CD4-positive, alpha-beta T cell treated with Interleukin-21 for 1 hour (primary cell): ENCODE data around the gene HINT2.

Source experiments
- DNase-seq: peaks from one replicate; pipeline ENCODE4 v3.0.0-alpha.2; 2020

Gene HINT2

DNA sequence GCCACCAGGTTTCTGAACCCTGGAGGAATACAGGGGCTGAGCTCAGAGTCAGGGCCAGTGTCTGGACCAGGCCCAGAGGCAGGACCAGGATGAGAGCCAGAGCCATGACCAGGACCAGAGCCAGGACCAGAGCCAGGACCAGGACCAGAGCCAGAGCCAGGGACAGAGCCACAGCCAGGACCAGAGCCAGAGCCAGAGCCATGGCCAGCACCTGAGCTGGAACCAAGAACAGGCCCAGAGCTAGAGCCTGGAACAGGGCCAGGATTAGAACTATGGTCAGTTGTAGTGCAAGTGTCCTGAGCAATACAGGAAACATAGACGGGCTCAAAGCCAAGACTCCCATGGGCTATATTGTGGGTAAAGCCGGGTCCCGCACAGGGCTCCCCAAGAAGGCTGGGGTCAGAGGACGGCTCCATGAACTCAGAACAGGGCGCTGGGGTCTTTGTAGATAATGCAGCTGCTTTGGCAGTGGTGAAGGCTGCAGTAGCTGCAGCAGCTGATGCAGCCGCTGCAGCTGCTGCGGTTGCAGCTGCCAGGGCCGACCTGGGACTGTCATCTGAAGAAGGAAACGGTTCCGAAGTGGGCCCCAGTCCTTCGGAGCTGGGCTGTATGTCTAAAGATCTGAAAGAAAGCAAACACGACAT lies 3.3 kb downstream of the HINT2 start:
- no peak for DNase-seq

DNA sequence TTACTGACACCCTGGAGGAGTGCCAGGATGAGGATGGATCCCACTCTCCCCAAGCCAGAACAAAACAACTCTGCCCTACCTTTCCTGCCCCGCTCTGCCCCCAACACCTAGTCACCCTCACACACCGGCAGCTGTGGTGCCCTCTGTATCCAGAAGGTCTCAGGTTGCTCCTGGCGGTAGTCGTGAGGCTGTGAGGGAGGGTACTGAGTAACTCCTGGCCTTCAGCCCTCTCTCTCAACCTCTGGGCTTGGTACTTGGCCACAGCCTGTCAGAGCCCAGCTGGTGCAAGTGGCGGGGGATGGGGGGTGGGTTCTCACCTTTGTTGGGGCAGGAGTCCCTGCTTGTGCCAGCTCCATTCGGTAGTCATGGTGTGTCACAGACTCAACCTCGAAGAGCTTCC lies 4.7 kb downstream of the HINT2 start:
- DNase-seq: no peak

DNA sequence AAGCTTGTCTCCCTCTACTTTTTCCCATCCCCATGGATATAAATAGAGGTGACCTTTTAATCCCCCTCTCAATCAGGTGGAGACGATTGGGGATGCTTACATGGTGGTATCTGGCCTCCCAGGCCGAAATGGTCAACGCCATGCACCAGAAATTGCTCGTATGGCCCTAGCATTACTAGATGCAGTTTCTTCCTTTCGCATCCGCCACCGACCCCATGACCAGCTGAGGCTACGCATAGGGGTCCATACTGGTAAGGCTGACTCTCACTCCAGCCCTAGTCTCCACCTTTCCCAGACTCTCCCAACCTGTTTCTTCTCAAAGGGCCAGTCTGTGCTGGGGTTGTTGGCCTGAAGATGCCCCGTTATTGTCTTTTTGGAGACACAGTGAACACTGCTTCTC lies 6.4 kb downstream of the HINT2 start:
- DNase-seq: no peak

DNA sequence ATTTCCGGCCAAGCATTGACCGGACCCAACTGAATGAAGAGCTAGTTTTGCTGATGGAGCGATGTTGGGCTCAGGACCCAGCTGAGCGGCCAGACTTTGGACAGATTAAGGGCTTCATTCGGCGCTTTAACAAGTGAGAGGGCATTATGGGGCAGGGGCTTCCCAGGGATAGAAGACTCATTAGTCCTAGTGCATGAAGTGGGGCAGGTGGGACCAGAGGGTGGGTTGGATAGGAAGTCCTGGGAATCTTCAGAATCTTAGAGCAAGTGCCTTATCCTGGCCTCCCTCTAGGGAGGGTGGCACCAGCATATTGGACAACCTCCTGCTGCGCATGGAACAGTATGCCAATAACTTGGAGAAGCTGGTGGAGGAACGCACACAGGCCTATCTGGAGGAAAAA lies 8.7 kb downstream of the HINT2 start:
- no peak for DNase-seq

DNA sequence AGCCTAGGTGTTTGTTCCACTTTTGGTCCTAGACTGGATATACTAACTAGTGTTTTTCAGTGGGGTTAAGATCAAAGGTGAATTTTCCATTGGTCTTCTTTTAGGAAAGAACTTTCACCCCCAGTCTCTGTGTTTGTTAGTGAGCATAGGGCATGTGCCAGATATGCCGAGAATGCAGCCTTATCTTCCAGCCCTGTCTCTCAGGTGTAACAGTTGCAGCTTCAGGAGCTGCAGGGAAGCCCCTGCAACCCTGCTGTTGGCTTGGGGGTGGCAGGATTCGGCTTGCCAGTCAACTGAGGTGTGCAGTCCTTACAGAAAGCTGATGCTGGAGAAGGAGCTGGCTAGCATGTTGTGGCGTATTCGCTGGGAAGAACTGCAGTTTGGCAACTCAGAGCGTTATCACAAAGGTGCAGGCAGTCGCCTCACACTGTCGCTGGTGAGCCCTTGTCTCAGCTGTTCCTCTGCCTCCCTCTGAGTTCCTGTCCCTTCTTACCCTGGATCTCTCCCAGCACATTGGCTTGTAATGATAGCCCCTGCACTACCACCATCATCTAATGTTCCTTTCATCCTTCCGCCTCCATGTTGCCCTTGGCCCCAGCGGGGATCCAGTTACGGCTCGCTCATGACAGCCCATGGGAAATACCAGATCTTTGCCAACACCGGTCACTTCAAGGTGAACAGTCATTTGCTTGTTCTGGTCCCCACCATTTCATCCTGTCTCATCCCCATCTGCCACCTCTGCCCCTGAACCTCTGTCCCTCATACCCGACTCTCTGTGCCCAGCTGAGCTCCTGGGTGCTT lies 13.3 kb downstream of the HINT2 start:
- no peak for DNase-seq

DNA sequence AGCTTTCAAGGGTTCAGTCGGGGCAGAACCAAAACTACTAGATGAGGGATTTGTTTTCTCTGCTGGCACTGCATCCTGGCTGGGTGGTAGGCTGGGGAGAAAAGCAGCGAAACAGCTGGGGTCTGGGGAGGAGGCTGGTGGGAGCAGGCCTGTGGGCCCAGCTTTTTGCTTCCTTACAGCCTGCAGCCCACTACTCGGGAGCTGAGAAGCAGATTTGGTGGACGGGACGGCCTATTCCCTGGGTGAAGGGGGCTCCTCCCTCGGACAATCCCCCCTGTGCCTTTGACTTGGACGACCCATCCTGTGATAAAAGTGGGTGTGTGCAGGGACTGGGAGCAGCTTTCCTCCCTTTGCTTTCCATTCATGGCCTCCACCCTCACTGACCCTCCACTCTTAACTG lies 14.3 kb downstream of the HINT2 start:
- DNase-seq: no peak

DNA sequence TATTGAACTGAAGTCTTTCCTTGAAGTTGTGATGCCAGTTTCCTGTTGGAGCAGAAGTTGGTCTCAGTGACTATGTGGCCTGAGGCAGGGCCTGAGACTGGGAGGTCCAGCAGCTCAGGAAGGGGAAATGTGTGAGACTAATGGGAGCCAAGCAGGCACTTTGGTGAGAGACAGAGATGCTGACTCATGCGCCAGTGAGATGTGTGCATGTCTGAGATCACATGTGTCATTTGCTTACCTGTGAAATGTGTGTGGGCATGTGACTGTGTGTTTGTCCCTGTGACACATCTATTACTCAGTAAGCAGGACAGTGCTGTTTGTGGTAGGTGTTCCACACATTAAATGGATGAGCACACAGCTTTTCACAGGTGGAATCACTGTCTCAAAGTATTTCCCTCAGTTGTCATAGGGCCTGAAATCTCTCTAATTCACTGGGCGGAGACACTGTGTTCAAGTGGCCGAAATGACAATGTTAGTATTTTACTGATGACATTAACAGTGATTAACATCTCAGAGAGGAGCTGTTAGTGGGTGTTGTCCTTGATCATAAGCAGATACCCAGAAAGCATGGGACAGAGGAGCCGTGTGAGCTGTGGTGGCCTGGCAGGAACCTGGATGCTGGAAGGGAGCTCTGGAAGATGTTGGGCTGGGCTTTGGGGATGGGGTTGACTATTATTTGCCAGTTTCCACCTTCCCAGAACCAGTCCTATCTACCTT lies 16.0 kb downstream of the HINT2 start:
- DNase-seq: no peak

DNA sequence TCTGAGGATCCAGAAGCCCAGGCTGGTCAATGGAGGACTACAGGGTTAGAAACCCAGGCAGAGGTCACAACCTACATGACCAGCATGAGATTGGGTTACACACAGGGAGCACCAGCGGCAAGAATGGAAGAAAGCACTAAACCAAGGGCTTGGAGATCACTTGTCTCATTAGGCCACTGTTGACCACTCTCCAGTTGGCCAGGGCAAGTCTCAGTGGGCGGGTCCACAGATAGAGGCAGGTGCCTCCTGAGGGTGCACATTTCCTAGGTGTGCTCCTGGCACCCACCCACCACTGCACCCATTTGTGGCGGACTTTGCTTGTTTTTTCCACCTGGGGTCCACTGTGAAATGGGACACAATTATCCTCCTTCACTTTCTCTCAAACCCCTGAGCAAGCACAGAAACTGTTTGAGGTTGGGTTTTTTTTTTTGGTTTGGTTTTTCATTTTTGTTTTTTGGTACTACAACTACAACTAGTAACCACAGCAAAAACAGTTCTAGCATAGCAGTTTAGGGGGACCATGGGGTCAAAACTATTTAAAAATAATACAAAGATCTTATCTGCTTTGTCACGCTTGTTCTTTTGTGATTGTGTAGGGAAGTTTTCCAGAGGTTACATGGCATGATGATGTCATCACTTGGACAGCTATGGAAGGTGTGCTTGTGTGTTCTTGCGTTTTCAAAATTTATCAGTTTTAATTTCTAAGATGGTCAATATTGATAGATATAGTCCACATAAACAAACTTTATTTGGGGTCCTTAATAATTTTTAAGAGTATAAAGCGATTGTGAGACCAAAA lies 17.3 kb downstream of the HINT2 start:
- DNase-seq: no peak

DNA sequence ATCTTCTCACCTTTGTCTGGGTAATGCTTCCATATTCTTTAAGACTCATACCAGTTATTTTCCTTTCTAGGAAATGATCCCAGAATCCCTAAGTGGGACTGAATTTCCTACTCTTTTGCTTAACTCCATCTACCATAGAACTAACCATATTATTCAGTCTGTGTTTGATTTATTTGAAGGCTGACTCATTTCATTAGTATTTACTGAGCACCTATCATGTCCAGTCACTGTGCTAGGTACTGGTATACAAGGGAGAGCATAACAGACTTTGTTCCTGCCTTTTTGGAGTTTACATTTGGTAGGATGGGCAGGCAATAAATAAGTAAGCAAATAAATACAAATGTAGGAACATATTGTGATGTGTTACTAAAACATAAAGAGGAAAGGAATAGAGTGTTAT lies 19.1 kb downstream of the HINT2 start:
- DNase-seq: no peak

DNA sequence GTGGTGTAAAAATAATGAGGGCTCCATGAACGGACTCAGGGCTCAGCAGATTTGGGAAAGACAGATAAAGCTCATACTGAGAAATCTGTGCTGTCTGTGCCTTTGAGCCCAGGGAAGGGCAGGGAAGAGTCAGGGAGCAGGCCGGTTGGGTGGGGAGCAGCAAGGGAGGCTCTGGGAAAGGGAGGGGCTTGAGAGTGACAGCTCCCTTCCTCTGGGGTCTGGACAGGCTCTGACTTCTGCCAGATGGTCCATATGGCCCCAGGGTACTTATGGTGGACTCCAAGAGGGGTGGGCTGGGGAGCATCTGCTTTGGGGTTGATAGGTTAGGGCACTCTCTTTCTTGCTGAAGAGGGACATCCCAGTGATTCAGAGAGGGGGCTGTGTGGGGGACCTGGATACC lies 21.4 kb downstream of the HINT2 start:
- DNase-seq: no peak

DNA sequence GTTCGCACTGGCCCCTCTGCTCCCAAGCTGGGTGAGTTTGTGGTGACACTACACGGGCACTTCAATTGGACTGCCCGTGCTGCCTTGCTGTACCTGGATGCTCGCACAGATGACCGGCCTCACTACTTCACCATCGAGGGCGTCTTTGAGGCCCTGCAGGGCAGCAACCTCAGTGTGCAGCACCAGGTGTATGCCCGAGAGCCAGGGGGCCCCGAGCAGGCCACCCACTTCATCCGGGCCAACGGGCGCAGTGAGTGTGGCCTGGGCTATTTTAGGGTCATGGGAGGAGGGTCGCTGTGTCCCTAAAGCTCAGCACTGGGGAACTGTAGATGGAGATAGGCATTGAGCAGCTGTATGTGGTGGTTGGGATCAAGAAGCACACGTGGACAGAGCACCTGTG lies 22.0 kb downstream of the HINT2 start:
- no peak for DNase-seq

DNA sequence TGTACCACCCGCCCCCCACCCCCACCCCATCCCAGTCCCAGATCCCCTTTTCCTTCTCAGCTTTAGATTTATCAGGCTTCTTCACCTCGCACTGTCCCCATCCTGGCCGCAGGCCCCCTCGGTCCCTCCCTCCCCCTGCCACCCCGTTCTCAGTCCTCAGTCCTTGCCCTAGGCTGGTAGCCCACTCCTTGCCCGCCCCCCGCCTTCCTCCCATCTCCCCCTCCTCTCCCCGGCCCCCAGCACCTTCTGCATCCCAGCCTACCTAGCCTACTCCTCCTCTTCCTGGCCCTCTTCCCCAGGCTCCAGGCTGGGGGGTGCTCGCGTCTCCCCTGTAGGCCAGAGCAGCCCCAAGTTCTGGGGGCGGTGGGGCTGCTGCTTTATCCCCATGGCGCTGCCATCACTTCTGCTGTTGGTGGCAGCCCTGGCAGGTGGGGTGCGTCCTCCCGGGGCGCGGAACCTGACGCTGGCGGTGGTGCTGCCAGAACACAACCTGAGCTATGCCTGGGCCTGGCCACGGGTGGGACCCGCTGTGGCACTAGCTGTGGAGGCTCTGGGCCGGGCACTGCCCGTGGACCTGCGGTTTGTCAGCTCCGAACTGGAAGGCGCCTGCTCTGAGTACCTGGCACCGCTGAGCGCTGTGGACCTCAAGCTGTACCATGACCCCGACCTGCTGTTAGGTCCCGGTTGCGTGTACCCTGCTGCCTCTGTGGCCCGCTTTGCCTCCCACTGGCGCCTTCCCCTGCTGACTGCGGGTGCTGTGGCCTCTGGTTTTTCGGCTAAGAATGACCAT lies 22.6 kb downstream of the HINT2 start:
- no peak for DNase-seq

DNA sequence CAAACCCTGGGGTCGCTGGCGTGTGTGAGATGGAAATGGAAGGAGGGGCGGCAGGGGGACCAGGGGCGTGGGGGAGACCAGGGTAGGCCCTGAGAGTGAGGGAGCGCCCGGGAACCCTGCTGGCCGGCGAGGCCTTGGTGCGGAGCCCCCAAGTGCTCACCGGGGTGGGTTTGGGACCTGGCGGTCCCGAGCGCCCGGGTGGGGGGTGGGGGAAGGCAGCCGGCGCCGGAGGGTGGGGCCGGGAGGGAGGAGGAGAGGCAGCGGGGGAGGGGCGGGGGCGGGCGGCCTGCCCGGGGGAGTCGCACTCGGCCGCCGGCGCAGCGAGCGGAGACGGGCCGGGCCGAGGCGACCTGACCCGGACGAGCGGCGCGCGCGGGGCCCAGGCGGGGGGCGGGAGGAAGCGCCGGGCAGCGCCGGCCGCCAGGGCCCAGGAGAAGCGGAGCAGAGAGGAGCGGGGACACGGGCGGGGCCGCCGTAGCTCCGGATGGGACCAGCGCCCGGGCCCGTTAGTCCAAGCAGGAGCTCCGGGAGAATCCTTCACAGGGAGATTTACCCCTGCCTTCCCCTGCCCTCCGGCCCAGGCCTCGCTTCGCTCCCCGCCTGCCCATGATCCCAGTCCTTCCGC lies 23.4 kb downstream of the HINT2 start, which contains the start of gene NPR2:
Gene NPR2 (plus strand): TSS at position 295 of the 625 bp plus-strand sequence. CDS start 818 bp downstream, outside the sequence.
- DNase-seq: no peak

DNA sequence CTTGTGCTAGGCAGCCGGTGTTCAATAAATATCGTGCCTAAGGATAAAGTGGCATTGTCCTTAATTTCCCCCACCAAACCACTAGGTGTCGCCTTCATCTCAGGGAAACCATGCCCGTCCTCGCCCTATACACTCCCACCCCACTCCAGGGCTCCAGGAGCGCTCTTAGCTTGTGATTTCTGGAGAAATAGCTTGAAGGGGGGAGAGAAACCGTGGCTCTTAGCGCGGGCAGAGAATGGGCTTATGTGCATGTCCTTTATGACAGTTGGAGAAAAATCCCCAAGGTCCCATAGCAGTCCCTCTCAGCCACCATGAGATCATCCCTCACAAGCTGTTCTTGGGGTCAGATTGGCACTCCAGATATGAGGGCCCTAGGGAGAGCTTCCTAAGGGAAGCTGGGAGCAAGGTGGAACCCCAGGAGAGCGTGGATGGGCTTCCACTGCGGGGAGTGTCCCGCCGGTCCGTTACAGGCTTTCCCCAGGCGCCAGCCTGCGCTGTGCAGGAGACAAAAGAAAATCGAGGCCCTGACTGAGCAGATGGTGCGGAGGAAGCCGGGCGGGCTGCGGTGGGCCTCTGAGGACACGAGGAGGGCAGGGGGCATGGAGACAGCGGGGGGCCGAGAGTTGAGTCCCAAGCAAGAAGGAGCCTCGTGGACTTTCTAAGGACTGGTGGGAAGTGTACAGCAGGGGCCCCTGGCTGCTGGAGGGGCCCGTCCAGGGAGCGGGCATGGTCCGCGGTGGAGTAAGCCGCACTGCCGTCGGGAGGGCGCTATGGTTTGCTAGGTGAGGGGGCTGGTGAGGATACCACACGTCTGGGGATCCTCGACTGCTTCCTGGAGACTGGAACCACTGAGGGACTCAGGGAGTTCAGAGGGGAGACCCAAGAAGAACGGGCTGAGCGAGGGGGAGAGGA lies 24.2 kb downstream of the HINT2 start:
- peak; percentile 75 for DNase-seq

DNA sequence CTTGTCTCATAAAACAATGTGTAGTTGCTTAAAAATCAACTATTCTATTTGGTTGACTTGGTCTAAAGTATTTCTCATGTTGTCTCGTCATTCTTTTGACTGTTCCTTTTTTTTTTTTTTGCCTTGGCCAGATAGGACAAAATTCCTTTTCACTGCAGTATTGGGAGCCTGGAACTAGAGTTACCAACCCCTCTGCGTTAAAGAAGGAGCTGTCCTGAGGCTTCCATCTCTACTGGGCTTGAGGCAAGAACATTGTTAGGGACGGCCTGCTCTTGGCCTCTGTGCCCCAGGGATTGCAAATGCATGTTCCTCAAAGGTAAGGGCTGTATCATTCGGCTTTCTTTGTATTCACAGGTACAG lies 24.8 kb downstream of the HINT2 start:
- DNase-seq: no peak

DNA sequence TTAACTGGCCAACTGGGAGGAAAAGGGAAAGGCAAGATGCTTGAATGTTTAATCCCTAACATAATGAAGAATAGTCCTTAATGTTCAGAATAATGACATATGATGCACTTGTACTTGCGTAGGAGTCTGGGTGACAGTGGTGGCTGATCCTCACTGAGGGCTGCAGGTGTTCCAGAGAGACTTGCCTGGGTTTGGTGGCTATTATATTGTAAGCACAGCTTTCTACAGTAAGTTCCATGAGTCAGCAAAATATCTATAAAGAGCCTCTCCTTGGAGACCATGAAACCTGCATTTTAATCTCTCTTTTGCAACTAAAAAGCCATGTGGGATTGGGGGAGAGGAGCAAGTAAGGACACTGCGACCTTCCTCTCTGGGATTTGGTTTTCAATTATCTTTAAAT lies 25.3 kb downstream of the HINT2 start:
- DNase-seq: no peak

DNA sequence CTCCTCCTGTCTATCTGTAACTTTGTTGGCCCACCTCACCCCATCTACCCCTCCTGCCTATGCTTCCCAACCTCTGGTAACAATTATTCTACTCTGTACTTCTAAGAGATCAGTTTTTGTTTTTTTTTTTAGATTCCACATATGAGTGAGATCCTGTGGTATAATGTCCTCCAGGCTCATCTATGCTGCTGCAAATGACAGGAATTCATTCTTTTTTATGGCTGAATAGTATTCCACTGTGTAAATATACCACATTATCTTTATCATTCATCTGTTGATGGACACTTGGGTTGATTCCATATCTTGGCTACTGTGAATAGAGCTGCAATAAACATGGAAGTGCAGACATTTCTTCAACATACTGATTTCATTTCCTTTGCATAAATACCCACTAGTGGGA lies 31.4 kb downstream of the HINT2 start:
- no peak for DNase-seq

DNA sequence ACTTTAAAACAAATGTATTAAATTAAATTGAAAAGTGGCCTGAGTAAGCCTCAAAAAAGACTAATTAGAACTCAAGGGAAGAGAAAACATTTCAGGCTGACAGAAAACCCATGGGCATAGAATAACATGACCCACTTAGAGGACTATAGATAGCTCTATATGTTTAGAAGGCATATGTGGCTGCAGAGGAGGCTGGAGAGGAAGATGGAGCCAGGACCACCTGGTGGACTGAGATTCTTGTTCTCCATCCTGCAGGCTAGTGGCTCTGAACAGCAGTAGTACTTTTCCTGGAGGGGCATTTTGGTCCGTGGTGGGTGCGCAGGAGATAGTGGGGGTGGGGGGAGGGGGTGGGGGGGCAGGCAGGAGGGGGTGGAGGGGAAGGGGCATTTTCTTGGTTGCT lies 33.8 kb downstream of the HINT2 start:
- DNase-seq: no peak

DNA sequence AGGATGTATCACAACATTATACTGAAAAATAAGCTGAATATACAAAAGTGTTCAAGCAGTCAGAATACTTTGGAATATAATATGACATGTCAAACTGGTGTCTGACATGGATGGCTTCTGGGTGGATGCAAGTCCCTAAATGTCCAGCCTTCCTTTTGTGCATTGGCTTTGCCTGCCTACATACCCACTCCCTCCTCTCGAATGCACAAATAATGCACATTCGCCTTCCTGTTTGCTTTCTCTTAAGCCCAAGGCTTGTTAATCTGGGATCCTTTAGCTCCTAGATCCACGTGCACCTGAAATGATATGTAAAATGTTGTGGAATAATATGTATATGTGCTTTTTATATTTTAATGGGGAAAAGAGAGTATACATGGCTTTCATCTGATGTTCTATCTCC lies 36.3 kb downstream of the HINT2 start:
- DNase-seq: no peak

DNA sequence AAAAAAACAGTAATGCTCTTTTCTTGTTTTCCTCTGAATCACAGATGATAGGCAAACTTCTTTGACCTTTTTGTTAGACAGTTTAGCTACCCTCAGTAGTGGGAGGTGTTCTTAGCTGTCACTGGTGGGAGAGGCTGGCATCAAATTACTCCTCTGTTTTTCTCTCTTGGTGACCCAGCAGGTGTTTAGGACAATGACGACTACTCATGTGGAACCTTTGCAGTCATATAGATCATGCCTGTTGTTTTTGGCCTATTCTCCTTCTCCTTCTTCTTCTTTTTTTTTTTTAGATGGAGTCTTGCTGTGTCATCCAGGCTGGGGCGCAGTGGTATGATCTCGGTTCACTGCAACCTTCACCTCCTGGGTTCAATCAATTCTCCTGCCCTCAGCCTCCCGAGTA lies 38.8 kb downstream of the HINT2 start:
- no peak for DNase-seq
